ENCODE data around the gene TKT. TPM values are rescaled to one million over a fixed set of nuclear protein-coding genes. Genes with fewer than 3 reads are reported as not detected.

The TKT gene
- polyA plus RNA-seq, 1 donor from 2014 or later = 194 TPM

DNA sequence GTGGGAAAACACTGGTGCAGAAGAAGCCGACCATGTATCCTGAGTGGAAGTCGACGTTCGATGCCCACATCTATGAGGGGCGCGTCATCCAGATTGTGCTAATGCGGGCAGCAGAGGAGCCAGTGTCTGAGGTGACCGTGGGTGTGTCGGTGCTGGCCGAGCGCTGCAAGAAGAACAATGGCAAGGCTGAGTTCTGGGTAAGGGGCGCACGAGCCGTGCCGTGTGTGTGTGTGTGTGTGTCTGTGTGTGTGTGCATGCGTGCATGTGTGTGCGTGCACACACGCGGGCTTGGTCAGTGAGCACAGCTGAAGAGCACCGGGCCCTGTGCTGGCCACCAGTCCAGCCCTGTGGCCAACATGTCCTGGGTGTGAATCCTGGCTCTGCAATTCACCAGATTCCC is 76.2 kb downstream of the TKT start:
- H3K79me2 ChIP-seq (replicated peaks; ENCODE audit: insufficient read depth, low read length) = no peaks in the 10 kb centered on the region
- no peaks in the 10 kb centered on the region for H4K20me1 ChIP-seq (ENCODE audit: insufficient read depth)
- TF ChIP-seq SMC3 (conservative IDR thresholded peaks at IDR 0.05; ENCODE audit: poor library complexity) (no peak), EZH2 (IDR thresholded peaks at IDR 0.05; ENCODE audit: borderline replicate concordance, insufficient read depth, low read length, poor library complexity, severe bottlenecking) (no peak), EP300 (conservative IDR thresholded peaks at IDR 0.05; ENCODE audit: poor library complexity, severe bottlenecking) (no peak)
- no peak overlapping the region for H3K9ac ChIP-seq (ENCODE audit: low read length)
- H3K36me3 ChIP-seq (ENCODE audit: insufficient read depth, low read length) = no peaks in the 10 kb centered on the region
- no peaks in the 10 kb centered on the region for H3K27me3 ChIP-seq (ENCODE audit: insufficient read depth, low read depth, low read length)
- no peak overlapping the region for H2AFZ ChIP-seq (ENCODE audit: low read depth, low read length)
- H3F3A ChIP-seq (ENCODE audit: insufficient read depth, low read length, poor library complexity, severe bottlenecking) = no peaks in the 10 kb centered on the region
- no peaks in the 10 kb centered on the region for H3K9me3 ChIP-seq (ENCODE audit: low read length)
- H3K9me2 ChIP-seq (ENCODE audit: insufficient read depth, low read length) = no peaks in the 10 kb centered on the region
- H3K4me3 ChIP-seq (ENCODE audit: low read length) = no peak overlapping the region
- H3K27ac ChIP-seq (ENCODE audit: low read length) = no peak overlapping the region
- H3K4me2 ChIP-seq (ENCODE audit: low read length) = no peak overlapping the region

DNA sequence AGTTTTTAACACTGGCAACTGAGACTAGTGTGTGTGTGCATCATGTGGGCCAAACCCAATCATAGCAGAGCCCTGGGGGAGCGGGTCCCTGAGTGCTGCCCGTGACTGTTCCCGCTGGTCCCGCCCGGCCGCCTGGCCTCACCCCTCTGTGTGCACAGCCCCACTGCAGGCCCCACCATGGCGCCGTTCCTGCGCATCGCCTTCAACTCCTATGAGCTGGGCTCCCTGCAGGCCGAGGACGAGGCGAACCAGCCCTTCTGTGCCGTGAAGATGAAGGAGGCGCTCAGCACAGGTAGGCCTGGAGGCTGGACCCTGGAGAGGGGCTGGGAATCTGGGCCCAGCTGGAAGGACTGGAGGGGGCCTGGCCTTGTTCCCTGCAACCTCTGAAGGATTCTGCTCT is 77.6 kb downstream of the TKT start:
- H3K9me2 ChIP-seq (ENCODE audit: insufficient read depth, low read length) = no peaks in the 10 kb centered on the region
- no peaks in the 10 kb centered on the region for H3K27me3 ChIP-seq (ENCODE audit: insufficient read depth, low read depth, low read length)
- no peaks in the 10 kb centered on the region for H3K9me3 ChIP-seq (ENCODE audit: low read length)
- H3K4me3 ChIP-seq (ENCODE audit: low read length) = no peak overlapping the region
- no peak overlapping the region for H3K4me2 ChIP-seq (ENCODE audit: low read length)
- no peak overlapping the region for H3K9ac ChIP-seq (ENCODE audit: low read length)
- no peaks in the 10 kb centered on the region for H4K20me1 ChIP-seq (ENCODE audit: insufficient read depth)
- TF ChIP-seq, protein P1, sequence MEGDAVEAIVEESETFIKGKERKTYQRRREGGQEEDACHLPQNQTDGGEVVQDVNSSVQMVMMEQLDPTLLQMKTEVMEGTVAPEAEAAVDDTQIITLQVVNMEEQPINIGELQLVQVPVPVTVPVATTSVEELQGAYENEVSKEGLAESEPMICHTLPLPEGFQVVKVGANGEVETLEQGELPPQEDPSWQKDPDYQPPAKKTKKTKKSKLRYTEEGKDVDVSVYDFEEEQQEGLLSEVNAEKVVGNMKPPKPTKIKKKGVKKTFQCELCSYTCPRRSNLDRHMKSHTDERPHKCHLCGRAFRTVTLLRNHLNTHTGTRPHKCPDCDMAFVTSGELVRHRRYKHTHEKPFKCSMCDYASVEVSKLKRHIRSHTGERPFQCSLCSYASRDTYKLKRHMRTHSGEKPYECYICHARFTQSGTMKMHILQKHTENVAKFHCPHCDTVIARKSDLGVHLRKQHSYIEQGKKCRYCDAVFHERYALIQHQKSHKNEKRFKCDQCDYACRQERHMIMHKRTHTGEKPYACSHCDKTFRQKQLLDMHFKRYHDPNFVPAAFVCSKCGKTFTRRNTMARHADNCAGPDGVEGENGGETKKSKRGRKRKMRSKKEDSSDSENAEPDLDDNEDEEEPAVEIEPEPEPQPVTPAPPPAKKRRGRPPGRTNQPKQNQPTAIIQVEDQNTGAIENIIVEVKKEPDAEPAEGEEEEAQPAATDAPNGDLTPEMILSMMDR (IDR thresholded peaks at IDR 0.05; ENCODE audit: poor library complexity, severe bottlenecking) = no peak
- TF ChIP-seq POLR2AphosphoS5 (IDR thresholded peaks at IDR 0.05) (no peak), EP300 (conservative IDR thresholded peaks at IDR 0.05; ENCODE audit: poor library complexity, severe bottlenecking) (no peak), TAF1 (IDR thresholded peaks at IDR 0.05; ENCODE audit: low read depth) (no peak), MXI1 (conservative IDR thresholded peaks at IDR 0.05; ENCODE audit: poor library complexity, severe bottlenecking) (no peak), RAD21 (conservative IDR thresholded peaks at IDR 0.05) (no peak), EZH2 (IDR thresholded peaks at IDR 0.05; ENCODE audit: borderline replicate concordance, insufficient read depth, low read length, poor library complexity, severe bottlenecking) (no peak), SMC3 (conservative IDR thresholded peaks at IDR 0.05; ENCODE audit: poor library complexity) (no peak)
- TF ChIP-seq, protein P2, sequence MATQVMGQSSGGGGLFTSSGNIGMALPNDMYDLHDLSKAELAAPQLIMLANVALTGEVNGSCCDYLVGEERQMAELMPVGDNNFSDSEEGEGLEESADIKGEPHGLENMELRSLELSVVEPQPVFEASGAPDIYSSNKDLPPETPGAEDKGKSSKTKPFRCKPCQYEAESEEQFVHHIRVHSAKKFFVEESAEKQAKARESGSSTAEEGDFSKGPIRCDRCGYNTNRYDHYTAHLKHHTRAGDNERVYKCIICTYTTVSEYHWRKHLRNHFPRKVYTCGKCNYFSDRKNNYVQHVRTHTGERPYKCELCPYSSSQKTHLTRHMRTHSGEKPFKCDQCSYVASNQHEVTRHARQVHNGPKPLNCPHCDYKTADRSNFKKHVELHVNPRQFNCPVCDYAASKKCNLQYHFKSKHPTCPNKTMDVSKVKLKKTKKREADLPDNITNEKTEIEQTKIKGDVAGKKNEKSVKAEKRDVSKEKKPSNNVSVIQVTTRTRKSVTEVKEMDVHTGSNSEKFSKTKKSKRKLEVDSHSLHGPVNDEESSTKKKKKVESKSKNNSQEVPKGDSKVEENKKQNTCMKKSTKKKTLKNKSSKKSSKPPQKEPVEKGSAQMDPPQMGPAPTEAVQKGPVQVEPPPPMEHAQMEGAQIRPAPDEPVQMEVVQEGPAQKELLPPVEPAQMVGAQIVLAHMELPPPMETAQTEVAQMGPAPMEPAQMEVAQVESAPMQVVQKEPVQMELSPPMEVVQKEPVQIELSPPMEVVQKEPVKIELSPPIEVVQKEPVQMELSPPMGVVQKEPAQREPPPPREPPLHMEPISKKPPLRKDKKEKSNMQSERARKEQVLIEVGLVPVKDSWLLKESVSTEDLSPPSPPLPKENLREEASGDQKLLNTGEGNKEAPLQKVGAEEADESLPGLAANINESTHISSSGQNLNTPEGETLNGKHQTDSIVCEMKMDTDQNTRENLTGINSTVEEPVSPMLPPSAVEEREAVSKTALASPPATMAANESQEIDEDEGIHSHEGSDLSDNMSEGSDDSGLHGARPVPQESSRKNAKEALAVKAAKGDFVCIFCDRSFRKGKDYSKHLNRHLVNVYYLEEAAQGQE (IDR thresholded peaks at IDR 0.05; ENCODE audit: borderline replicate concordance) = no peak
- no peaks in the 10 kb centered on the region for H3F3A ChIP-seq (ENCODE audit: insufficient read depth, low read length, poor library complexity, severe bottlenecking)
- H2AFZ ChIP-seq (ENCODE audit: low read depth, low read length) = no peak overlapping the region
- H3K27ac ChIP-seq (ENCODE audit: low read length) = no peak overlapping the region
- H3K36me3 ChIP-seq (ENCODE audit: insufficient read depth, low read length) = no peaks in the 10 kb centered on the region
- no peaks in the 10 kb centered on the region for H3K79me2 ChIP-seq (replicated peaks; ENCODE audit: insufficient read depth, low read length)

Measured in neural cell (in vitro differentiated cells).